ENCODE results near the gene PTPN14. TPM values are rescaled to one million over a fixed set of nuclear protein-coding genes. Genes with fewer than 3 reads are reported as not detected.

The PTPN14 gene
- total and polyA plus RNA-seq, 2 of the 8 experiments (the other 6 are each of a cell fraction or from before 2014, with no cell fraction given) = 14.4 to 93.6 TPM

DNA sequence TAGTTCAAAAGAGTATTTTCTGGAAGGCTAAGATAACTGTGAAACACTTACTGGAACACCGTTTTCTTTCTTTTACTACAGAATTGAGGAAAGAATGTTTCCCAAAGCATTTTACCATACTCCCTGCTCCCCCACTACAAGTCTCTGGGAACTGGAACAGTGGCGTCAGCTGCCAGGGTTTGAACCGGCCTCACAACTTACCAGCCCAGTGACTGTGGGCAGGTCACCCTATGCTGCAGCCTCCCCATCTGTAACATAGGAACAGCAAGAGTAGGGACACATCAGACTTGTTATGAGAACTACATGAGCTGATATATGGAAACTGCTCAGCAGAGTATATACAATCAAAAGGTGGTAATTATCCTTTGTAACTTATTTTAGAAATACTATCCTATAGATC is 91.5 kb downstream of the PTPN14 start:
- Histone ChIP-seq H3K4me3 (ENCODE audit: extremely low read depth in 1 of 4, insufficient read depth in 2 of 4, low read depth in 3 of 4, low read length in 4 of 4) (no peak overlapping the region), H2AFZ (ENCODE audit: low read length) (no peak overlapping the region), H4K5ac (ENCODE audit: insufficient read length, low read depth, low read length) (no peak overlapping the region), H3K4ac (replicated peaks; ENCODE audit: insufficient read length, low read depth, low read length) (no peak overlapping the region), H3K79me1 (ENCODE audit: low read depth, low read length) (peaks cover 6% of the 10 kb centered on the region; the same call in 1 of the 2 replicates), H2BK20ac (ENCODE audit: low read length) (no peak overlapping the region), H2BK12ac (ENCODE audit: low read depth, low read length) (peak overlapping the region; percentile 80; the same call in 1 of the 2 replicates), H3K27ac (ENCODE audit: low read depth, low read length) (no peak overlapping the region), H3K27me3 (replicated peaks in 1 of 4; ENCODE audit: control insufficient read depth in 3 of 4, extremely low read depth in 1 of 4, insufficient read depth in 3 of 4, low read length in 3 of 4) (no peaks in the 10 kb centered on the region), H3K14ac (ENCODE audit: insufficient read length) (no peak overlapping the region), H2AK5ac (ENCODE audit: low read depth, low read length) (no peak overlapping the region; the same call in 1 of the 2 replicates), H3K56ac (replicated peaks; ENCODE audit: insufficient read length, low read depth, low read length) (no peak overlapping the region), H3K9ac (replicated peaks in 1 of 4; ENCODE audit: extremely low read depth in 1 of 4, low read depth in 3 of 4, low read length in 3 of 4) (no peak overlapping the region), H4K8ac (ENCODE audit: extremely low read depth, insufficient read depth, low read length) (no peak overlapping the region), H3K18ac (ENCODE audit: extremely low read depth, low read length) (no peak overlapping the region; the same call in 1 of the 2 replicates), H2BK120ac (replicated peaks; ENCODE audit: low read depth, low read length) (no peak overlapping the region), H3K4me1 (replicated peaks in 1 of 4; ENCODE audit: control insufficient read depth in 3 of 4, insufficient read depth in 4 of 4, low read length in 3 of 4) (peaks cover 7 to 13% (median 10%) of the 10 kb centered on the region in 4 experiments), H3K36me3 (ENCODE audit: control insufficient read depth in 2 of 4, insufficient read depth in 4 of 4, low read length in 3 of 4) (peaks cover 0 to 3% (median 2%) of the 10 kb centered on the region in 4 experiments; a peak in 1 of 8 replicates), H3K23ac (ENCODE audit: insufficient read length) (no peak overlapping the region), H2BK15ac (ENCODE audit: low read length) (no peak overlapping the region), H3K4me2 (ENCODE audit: insufficient read depth in 1 of 2, low read depth in 2 of 2, low read length in 2 of 2) (0 out of 4 replicates have a peak overlapping the region, but pooled peaks of 1 of the 2 experiments have one; percentile 24), H4K20me1 (replicated peaks in 1 of 2; ENCODE audit: control insufficient read depth in 1 of 2, insufficient read depth in 2 of 2, low read length in 2 of 2) (no peaks in the 10 kb centered on the region), H3K79me2 (ENCODE audit: control insufficient read depth in 1 of 2, insufficient read depth in 2 of 2, low read length in 2 of 2) (peaks cover 0 to 64% of the 10 kb centered on the region in 2 experiments; a peak in 2 of 4 replicates), H2BK5ac (ENCODE audit: low read depth, low read length) (peak overlapping the region; percentile 27; the same call in 1 of the 2 replicates), H3K23me2 (ENCODE audit: low read depth, low read length) (peaks cover 4% of the 10 kb centered on the region; the same call in 1 of the 2 replicates), H4K91ac (replicated peaks; ENCODE audit: insufficient read length, low read length) (no peak overlapping the region), H3K9me3 (ENCODE audit: insufficient read depth in 2 of 2, low read depth in 1 of 2, low read length in 1 of 2) (no peaks in the 10 kb centered on the region)
- DNase-seq (ENCODE audit: low read depth in 1 of 2, low spot score in 2 of 2) (no peak), FAIRE-seq (no peak)
- WGBS, 2 experiments (ENCODE audit: extremely low coverage in 1 of 2, insufficient coverage in 1 of 2, insufficient read length in 1 of 2, insufficient replicate concordance in 2 of 2, low coverage in 1 of 2, low lambda C conversion rate in 2 of 2, missing lambda C conversion rate in 1 of 2) = 96% methylated on average over 3 of the region's 3 CpGs; no CpG with 5 or more reads in 1 of the 2 experiments
- CTCF ChIA-PET (ENCODE audit: partially characterized antibody) = interaction anchor here (0.5 kb wide), 1 partner anchor 129 kb away, joined by 3 read pairs; no protein-coding TSS in a partner anchor
- POLR2A ChIA-PET (ENCODE audit: partially characterized antibody) = interaction anchor here (1.3 to 1.5 kb wide), 2 partner anchors 38 to 90 kb away, joined by 3 to 4 read pairs; no protein-coding TSS in a partner anchor
- TF ChIP-seq TAF1 (IDR thresholded peaks at IDR 0.05; ENCODE audit: low read depth, low read length) (no peak), TAF7 (optimal IDR thresholded peaks at IDR 0.05; ENCODE audit: borderline replicate concordance, low read depth, low read length) (no peak), POLR2A (IDR thresholded peaks at IDR 0.05; ENCODE audit: control extremely low read depth in 1 of 2, low read depth in 2 of 2, low read length in 2 of 2) (no peak), EGR1 (IDR thresholded peaks at IDR 0.05; ENCODE audit: borderline replicate concordance, low read depth, low read length) (no peak), SIX5 (IDR thresholded peaks at IDR 0.05; ENCODE audit: low read depth, low read length) (no peak), HDAC2 (IDR thresholded peaks at IDR 0.05; ENCODE audit: borderline replicate concordance in 1 of 2, low read depth in 2 of 2, low read length in 2 of 2) (no peak), JUN (IDR thresholded peaks at IDR 0.05; ENCODE audit: low read depth, low read length) (no peak), SRF (IDR thresholded peaks at IDR 0.05; ENCODE audit: low read depth, low read length) (no peak), CHD1 (IDR thresholded peaks at IDR 0.05; ENCODE audit: low read depth, low read length) (no peak)
- TF ChIP-seq, protein P1, sequence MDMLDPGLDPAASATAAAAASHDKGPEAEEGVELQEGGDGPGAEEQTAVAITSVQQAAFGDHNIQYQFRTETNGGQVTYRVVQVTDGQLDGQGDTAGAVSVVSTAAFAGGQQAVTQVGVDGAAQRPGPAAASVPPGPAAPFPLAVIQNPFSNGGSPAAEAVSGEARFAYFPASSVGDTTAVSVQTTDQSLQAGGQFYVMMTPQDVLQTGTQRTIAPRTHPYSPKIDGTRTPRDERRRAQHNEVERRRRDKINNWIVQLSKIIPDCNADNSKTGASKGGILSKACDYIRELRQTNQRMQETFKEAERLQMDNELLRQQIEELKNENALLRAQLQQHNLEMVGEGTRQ (IDR thresholded peaks at IDR 0.05; ENCODE audit: low read length) = no peak
